Subcutaneous preadipocyte (primary cell): Measurements from ENCODE around the gene MRPL32. TPM values are rescaled to one million over a fixed set of nuclear protein-coding genes. Genes with fewer than 3 reads are reported as not detected.

Source experiments
- total RNA-seq: library from RNA; depleted of rRNA; stranded (reverse); fragments of >200 nt; gene quantifications from 2 replicates; pipeline ENCODE4 v1.2.3, GENCODE V29; 2012

The MRPL32 gene
- total RNA-seq = 51.0 and 68.7 TPM in 2 replicates

GRCh38 chr7:42931834-42932651, at the start of gene MRPL32, which contains the start of gene PSMA2:
TSS of gene MRPL32 (plus strand) at chr7:42932376. CDS start at chr7:42932387, 11 bp downstream.
TSS of gene PSMA2 (minus strand) at chr7:42932174. CDS start at chr7:42932158, 16 bp downstream.

GRCh38 chr7:42911454-42912447, 20.4 kb upstream of the MRPL32 start, which contains the start of gene C7orf25:
TSS of gene C7orf25 (minus strand) at chr7:42912070. CDS start at chr7:42910900, 1,170 bp downstream.

Other genes starting within 250 kb of the MRPL32 start
- 4.8 and 5.1 TPM in 2 replicates for gene C7orf25, start 20.3 kb upstream of the MRPL32 start, total RNA-seq
- 62.8 and 76.4 TPM in 2 replicates for gene PSMA2, start 202 bp upstream of the MRPL32 start, total RNA-seq
- 3.7 and 3.9 TPM in 2 replicates for gene HECW1, start 180.3 kb downstream of the MRPL32 start, total RNA-seq